Heart left ventricle (tissue), 13 donors: ENCODE measurements around the gene BBX.

Experiments used
- POLR2A ChIP-seq, 2 donors: fragments of 450-650 bp; IDR thresholded peaks; one replicate each; pipeline ENCODE4 v1.6.1; 2017; ENCODE audit warnings: antibody characterized with exemption in 2 of 2, mild to moderate bottlenecking in 2 of 2, moderate library complexity in 2 of 2
- TF ChIP-seq, protein P1 (sequence below), 12 donors: fragments of 200-600 bp; sonication (generic) in 4 of 12; IDR thresholded peaks; one replicate each; pipeline versions ENCODE4 v1.5.0 to v1.8.0; 2018 to 2022; ENCODE audit warnings: antibody characterized with exemption in 12 of 12, mild to moderate bottlenecking in 5 of 12
- donor health status: ischemic (EF 13 %, LVEDD 7.1; RV severe dilation, severe dysfunction).
- donor health status: DM: no; HTN: yes; CAD: no.
- donor health status: DM: no; HTN: no; CAD: no.
- donor health status: ischemic (EF 25% LVEDD 6.9; RV normal size, moderate dysfunction).
- donor health status: ischemic (EF 25% LVEDD 5.7; RV mildly dilated, moderate dysfunction).
- donor health status: ischemic (EF 35%, LVEDD 5.7; RV mildly dilated, moderate dysfunction).
- donor health status: nonischemic (EF 11% LVEDD 7.7; RV severe dilation, severe dysfunction).
- donor health status: DM: yes; HTN: yes; CAD: no.
- donor health status: PGD.
- donor health status: ischemic (EF 29% LVEDD 5.4; RV normal size, mild dysfunction).
- donor health status: nonischemic (EF 23%, LVEDD 6.1; RV moderate dilation, normal function).

DNA sequence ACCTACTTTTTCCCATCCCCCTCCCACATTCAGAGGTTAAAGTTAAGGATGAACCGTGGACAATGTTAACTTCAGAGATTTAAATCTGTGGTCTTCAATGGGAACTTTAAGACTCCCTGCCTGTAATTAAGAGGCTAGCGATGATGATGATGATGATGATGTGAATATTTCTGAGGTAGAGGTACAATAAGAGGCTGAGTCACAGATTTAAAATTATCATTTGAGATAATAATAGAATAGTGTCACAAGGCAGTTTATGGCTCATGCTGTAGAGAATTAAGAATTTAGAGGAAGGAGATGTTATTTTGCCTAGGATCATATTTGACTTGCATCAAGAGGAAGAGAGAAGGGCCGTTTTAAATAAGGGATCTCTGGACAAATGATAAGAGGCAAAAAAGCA, 146.2 kb downstream of the BBX start:
- no peak for TF ChIP-seq POLR2A (IDR thresholded peaks at IDR 0.05)
- TF ChIP-seq, protein P1, sequence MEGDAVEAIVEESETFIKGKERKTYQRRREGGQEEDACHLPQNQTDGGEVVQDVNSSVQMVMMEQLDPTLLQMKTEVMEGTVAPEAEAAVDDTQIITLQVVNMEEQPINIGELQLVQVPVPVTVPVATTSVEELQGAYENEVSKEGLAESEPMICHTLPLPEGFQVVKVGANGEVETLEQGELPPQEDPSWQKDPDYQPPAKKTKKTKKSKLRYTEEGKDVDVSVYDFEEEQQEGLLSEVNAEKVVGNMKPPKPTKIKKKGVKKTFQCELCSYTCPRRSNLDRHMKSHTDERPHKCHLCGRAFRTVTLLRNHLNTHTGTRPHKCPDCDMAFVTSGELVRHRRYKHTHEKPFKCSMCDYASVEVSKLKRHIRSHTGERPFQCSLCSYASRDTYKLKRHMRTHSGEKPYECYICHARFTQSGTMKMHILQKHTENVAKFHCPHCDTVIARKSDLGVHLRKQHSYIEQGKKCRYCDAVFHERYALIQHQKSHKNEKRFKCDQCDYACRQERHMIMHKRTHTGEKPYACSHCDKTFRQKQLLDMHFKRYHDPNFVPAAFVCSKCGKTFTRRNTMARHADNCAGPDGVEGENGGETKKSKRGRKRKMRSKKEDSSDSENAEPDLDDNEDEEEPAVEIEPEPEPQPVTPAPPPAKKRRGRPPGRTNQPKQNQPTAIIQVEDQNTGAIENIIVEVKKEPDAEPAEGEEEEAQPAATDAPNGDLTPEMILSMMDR (IDR thresholded peaks at IDR 0.05): no peak
